NB4 (cell line): Measurements from ENCODE around the gene HYCC1.
"Not testable (repeated sequence)": the region's sequence is repeated elsewhere in the genome, so short reads cannot be mapped to it uniquely, and the experiment has no call there.

ENCODE experiments used
- CTCF ChIP-seq: IDR thresholded peaks from one replicate; pipeline ENCODE4 v1.5.1; 2012; ENCODE audit warnings: low read depth, low read length
- MAX ChIP-seq: IDR thresholded peaks from 2 replicates; pipeline ENCODE4 v1.6.1; 2011; ENCODE audit warnings: low read depth, low read length
- MYC ChIP-seq: IDR thresholded peaks from 2 replicates; pipeline ENCODE4 v1.6.1; 2011; ENCODE audit warnings: low read depth, low read length
- POLR2A ChIP-seq: IDR thresholded peaks from 2 replicates; pipeline ENCODE4 v1.6.1; 2011; ENCODE audit warnings: mild to moderate bottlenecking; ENCODE audit not compliant: insufficient read length; ENCODE audit errors: extremely low read depth

GRCh38 chr7:22974636-22975035 lies 39.3 kb downstream of the HYCC1 start:
- not testable (repeated sequence) for TF ChIP-seq CTCF, MAX, POLR2A, MYC
